ENCODE results near the gene POFUT1.

The POFUT1 gene

GRCh38 chr20:32277361-32278198, 69.9 kb downstream of the POFUT1 start, which contains the start of gene KIF3B (continued):
- TF ChIP-seq ZNF488 (tag by site-specific recombination; IDR thresholded peaks at IDR 0.05) (no peak), ZNF169 (tag by site-specific recombination; IDR thresholded peaks at IDR 0.05) (no peak), ZNF354C (tag by site-specific recombination; IDR thresholded peaks at IDR 0.05; ENCODE audit: borderline replicate concordance, low read depth) (no peak), ZNF837 (tag by site-specific recombination; IDR thresholded peaks at IDR 0.05) (no peak), ZNF544 (tag by site-specific recombination; IDR thresholded peaks at IDR 0.05) (no peak), ZNF146 (tag by site-specific recombination; IDR thresholded peaks at IDR 0.05) (no peak), ZBTB44 (tag by site-specific recombination; IDR thresholded peaks at IDR 0.05) (peak; percentile 73; the same call in 1 of the 2 replicates), PRDM6 (tag by site-specific recombination; IDR thresholded peaks at IDR 0.05) (no peak), SALL2 (tag by site-specific recombination; IDR thresholded peaks at IDR 0.05; ENCODE audit: borderline replicate concordance) (no peak), ZNF600 (tag by site-specific recombination; IDR thresholded peaks at IDR 0.05) (no peak), ZNF280C (tag by site-specific recombination; IDR thresholded peaks at IDR 0.05) (no peak), ZNF658 (tag by site-specific recombination; IDR thresholded peaks at IDR 0.05) (no peak), WT1 (tag by site-specific recombination; IDR thresholded peaks at IDR 0.05) (peak; percentile 27; the same call in 1 of the 2 replicates), ZNF48 (tag by site-specific recombination; IDR thresholded peaks at IDR 0.05) (no peak), SP2 (tag by site-specific recombination; IDR thresholded peaks at IDR 0.05) (peak; percentile 86), ZNF621 (tag by site-specific recombination; IDR thresholded peaks at IDR 0.05) (no peak), ZNF133 (tag by site-specific recombination; IDR thresholded peaks at IDR 0.05) (no peak), ZNF341 (tag by site-specific recombination; IDR thresholded peaks at IDR 0.05; ENCODE audit: low read depth) (peak; percentile 63), ZNF473 (tag by site-specific recombination; IDR thresholded peaks at IDR 0.05) (no peak), YY1 (tag by site-specific recombination; IDR thresholded peaks at IDR 0.05) (peak; percentile 70), ZFHX2 (tag by site-specific recombination; conservative IDR thresholded peaks at IDR 0.05) (no peak; the same call in 1 of the 2 replicates), ZNF394 (tag by site-specific recombination; IDR thresholded peaks at IDR 0.05; ENCODE audit: borderline replicate concordance) (peak; percentile 35; the same call in 1 of the 2 replicates), ZXDB (tag by site-specific recombination; IDR thresholded peaks at IDR 0.05) (peak; percentile 83), ZFP69B (tag by site-specific recombination; IDR thresholded peaks at IDR 0.05) (peak; percentile 49; the same call in 1 of the 2 replicates), ZBTB26 (tag by site-specific recombination; optimal IDR thresholded peaks at IDR 0.05) (peak; percentile 12), ZBTB7A (tag by site-specific recombination; IDR thresholded peaks at IDR 0.05; ENCODE audit: low read depth) (peak; percentile 59; the same call in 1 of the 2 replicates), ZNF624 (tag by site-specific recombination; IDR thresholded peaks at IDR 0.05) (no peak), PBX3 (CRISPR knock-in tag; IDR thresholded peaks at IDR 0.05) (no peak), ZNF707 (tag by site-specific recombination; IDR thresholded peaks at IDR 0.05) (no peak), GLI4 (tag by site-specific recombination; IDR thresholded peaks at IDR 0.05) (no peak)
